ENCODE measurements around the gene SNAPC5. TPM values are rescaled to one million over a fixed set of nuclear protein-coding genes. Genes with fewer than 3 reads are reported as not detected.

SNAPC5 gene
- total and polyA plus RNA-seq, 2 of the 13 experiments (the other 11 are each of a cell fraction or from before 2014, with no cell fraction given), result 14.8 to 36.2 TPM

GRCh38 chr15:66504563-66505429 lies 7.2 kb upstream of the SNAPC5 start, which contains the start of the genes RPL4 and ZWILCH (continued):
- no peak for TF ChIP-seq MZF1 (CRISPR knock-in tag; IDR thresholded peaks at IDR 0.05; ENCODE audit: borderline replicate concordance)
- TF ChIP-seq ATF1 (CRISPR knock-in tag; IDR thresholded peaks at IDR 0.05), result peak; percentile 89
- TF ChIP-seq ZKSCAN8 (CRISPR knock-in tag; IDR thresholded peaks at IDR 0.05; ENCODE audit: borderline replicate concordance), result no peak
- TF ChIP-seq NFATC3 (CRISPR knock-in tag; IDR thresholded peaks at IDR 0.05), result peak; percentile 31
- TF ChIP-seq ZNF563 (CRISPR knock-in tag; IDR thresholded peaks at IDR 0.05), result peak; percentile 56; the same call in 1 of the 2 replicates
- TF ChIP-seq ZBTB10 (CRISPR knock-in tag; IDR thresholded peaks at IDR 0.05; ENCODE audit: borderline replicate concordance), result no peak
- 0 out of 2 replicates have a peak, but pooled peaks have one; percentile 62 for TF ChIP-seq MTF1 (CRISPR knock-in tag; IDR thresholded peaks at IDR 0.05)
- TF ChIP-seq GLMP (CRISPR knock-in tag; IDR thresholded peaks at IDR 0.05; ENCODE audit: borderline replicate concordance), result no peak
- peak; percentile 50; the same call in 1 of the 2 replicates for TF ChIP-seq ZNF33B (CRISPR knock-in tag; IDR thresholded peaks at IDR 0.05)
- TF ChIP-seq ZNF350 (CRISPR knock-in tag; IDR thresholded peaks at IDR 0.05; ENCODE audit: borderline replicate concordance, low read depth), result no peak; the same call in 1 of the 2 replicates
- TF ChIP-seq ZNF576 (CRISPR knock-in tag; IDR thresholded peaks at IDR 0.05), result no peak
- TF ChIP-seq ARID2 (CRISPR knock-in tag; IDR thresholded peaks at IDR 0.05; ENCODE audit: borderline replicate concordance), result no peak
- no peak for TF ChIP-seq TEAD3 (CRISPR knock-in tag; optimal IDR thresholded peaks at IDR 0.05; ENCODE audit: borderline replicate concordance)
- no peak for TF ChIP-seq KLF15 (CRISPR knock-in tag; IDR thresholded peaks at IDR 0.05; ENCODE audit: borderline replicate concordance)
- TF ChIP-seq NCOA5 (CRISPR knock-in tag; IDR thresholded peaks at IDR 0.05), result no peak
- peak; percentile 32; the same call in 1 of the 2 replicates for TF ChIP-seq SMYD3 (CRISPR knock-in tag; IDR thresholded peaks at IDR 0.05)
- TF ChIP-seq ZNF432 (CRISPR knock-in tag; IDR thresholded peaks at IDR 0.05; ENCODE audit: borderline replicate concordance), result 0 out of 2 replicates have a peak, but pooled peaks have one; percentile 42
- no peak for TF ChIP-seq ISX (CRISPR knock-in tag; conservative IDR thresholded peaks at IDR 0.05)
- TF ChIP-seq CTCF (CRISPR knock-in tag; IDR thresholded peaks at IDR 0.05), result no peak
- TF ChIP-seq REPIN1 (CRISPR knock-in tag; IDR thresholded peaks at IDR 0.05; ENCODE audit: borderline replicate concordance, low read depth), result peak; percentile 18; the same call in 1 of the 2 replicates
- no peak for TF ChIP-seq ZNF674 (CRISPR knock-in tag; IDR thresholded peaks at IDR 0.05; ENCODE audit: low read depth)
- TF ChIP-seq BRF2 (CRISPR knock-in tag; IDR thresholded peaks at IDR 0.05), result no peak

Measured in HepG2 (cell line).